HEK293T (cell line): ENCODE measurements around the gene ITGB6.
A peak's percentile ranks its signal among the peaks of the same experiment; 100 is the strongest.

ENCODE experiments used
- CTCF ChIA-PET: fragments of 350-600 bp; formaldehyde crosslinking; extraction: SDS; loops from one replicate; lab custom pipeline; 2021; ENCODE audit warnings: antibody characterized with exemption, inconsistent platforms; lab: Yijun Ruan, JAX
- POLR2A ChIA-PET: fragments of 350-600 bp; formaldehyde crosslinking; extraction: SDS; loops from one replicate; lab custom pipeline; 2020; ENCODE audit warnings: antibody characterized with exemption, inconsistent platforms; lab: Yijun Ruan, JAX
- DNase-seq: peaks from one replicate; pipeline ENCODE4 v3.0.0; 2012; ENCODE audit warnings: mixed read lengths; ENCODE audit errors: extremely low spot score
- ARNT ChIP-seq: fragments of 450-650 bp; IDR thresholded peaks from 2 replicates; pipeline ENCODE4 v1.6.1; 2017; ENCODE audit warnings: mild to moderate bottlenecking
- BHLHE40 ChIP-seq: fragments of 450-650 bp; IDR thresholded peaks from 2 replicates; pipeline ENCODE4 v1.6.1; 2016; ENCODE audit warnings: mild to moderate bottlenecking, moderate library complexity, borderline replicate concordance
- CTBP1 ChIP-seq: fragments of 450-650 bp; IDR thresholded peaks from 2 replicates; pipeline ENCODE4 v1.6.1; 2016; ENCODE audit warnings: borderline replicate concordance
- ELF4 ChIP-seq: fragments of 450-650 bp; IDR thresholded peaks from 2 replicates; pipeline ENCODE4 v1.6.1; 2017; ENCODE audit warnings: antibody characterized with exemption
- FOXA1 ChIP-seq: fragments of 450-650 bp; IDR thresholded peaks from 2 replicates; pipeline ENCODE4 v1.6.1; 2016; ENCODE audit warnings: mild to moderate bottlenecking
- FOXK2 ChIP-seq: fragments of 450-650 bp; IDR thresholded peaks from 2 replicates; pipeline ENCODE4 v1.6.1; 2016; ENCODE audit warnings: mild to moderate bottlenecking
- FOXM1 ChIP-seq: fragments of 450-650 bp; IDR thresholded peaks from 2 replicates; pipeline ENCODE4 v1.6.1; 2017; ENCODE audit warnings: mild to moderate bottlenecking, borderline replicate concordance
- HDGF ChIP-seq: fragments of 450-650 bp; IDR thresholded peaks from 2 replicates; pipeline ENCODE4 v1.6.1; 2017; ENCODE audit warnings: antibody characterized with exemption, borderline replicate concordance
- L3MBTL2 ChIP-seq: fragments of 450-650 bp; conservative IDR thresholded peaks from 2 replicates; pipeline ENCODE4 v1.6.1; 2016; ENCODE audit warnings: mild to moderate bottlenecking
- LEF1 ChIP-seq: fragments of 450-650 bp; IDR thresholded peaks from 2 replicates; pipeline ENCODE4 v1.6.1; 2017; ENCODE audit warnings: mild to moderate bottlenecking, borderline replicate concordance
- NFRKB ChIP-seq: fragments of 450-650 bp; IDR thresholded peaks from 2 replicates; pipeline ENCODE4 v1.6.1; 2016; ENCODE audit warnings: mild to moderate bottlenecking, moderate library complexity
- SP1 ChIP-seq: fragments of 450-650 bp; IDR thresholded peaks from 2 replicates; pipeline ENCODE4 v1.6.1; 2017
- SUZ12 ChIP-seq: fragments of 450-650 bp; IDR thresholded peaks from 2 replicates; pipeline ENCODE4 v1.6.1; 2016; ENCODE audit warnings: mild to moderate bottlenecking
- TARDBP ChIP-seq: fragments of 450-650 bp; IDR thresholded peaks from 2 replicates; pipeline ENCODE4 v1.6.1; 2016
- ZNF384 ChIP-seq: fragments of 450-650 bp; IDR thresholded peaks from 2 replicates; pipeline ENCODE4 v1.6.1; 2016
- TF ChIP-seq, protein P1 (sequence below): fragments of 450-650 bp; IDR thresholded peaks from 2 replicates; pipeline ENCODE4 v1.6.1; 2016

Gene ITGB6

DNA sequence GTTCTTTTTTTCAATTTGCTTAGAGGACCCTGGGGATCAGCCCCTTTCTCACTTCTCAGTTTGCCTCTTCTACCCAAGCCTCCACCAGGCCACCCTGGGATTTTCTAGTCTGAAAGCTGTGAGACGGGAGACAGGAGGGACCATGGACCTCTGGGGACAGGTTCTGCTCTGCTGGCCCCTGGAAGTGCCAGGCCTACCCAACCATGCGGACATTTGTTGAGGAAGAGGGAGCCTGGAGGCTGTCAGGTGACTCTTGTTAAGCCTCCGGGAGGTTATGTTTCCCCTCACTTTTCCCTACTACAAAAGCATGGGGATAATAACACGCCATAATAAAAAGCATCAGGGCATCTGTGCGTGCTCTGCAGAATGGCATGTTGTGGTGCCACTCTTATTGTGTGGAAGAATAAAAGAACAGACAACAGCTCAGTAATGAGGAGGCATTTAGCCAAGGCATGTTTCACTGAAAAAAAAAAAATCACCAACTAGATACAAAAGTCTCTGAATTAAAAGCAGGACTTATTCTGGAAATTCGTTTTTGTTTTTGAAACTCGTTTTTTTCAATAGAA, 89.3 kb downstream of the ITGB6 start:
- no peak for DNase-seq
- ChIA-PET CTCF (interaction anchor here (0.5 to 1.3 kb wide), 6 partner anchors 19 to 883 kb away, joined by 3 to 5 read pairs (median 3); no protein-coding TSS in a partner anchor), POLR2A (no interaction called here)
- TF ChIP-seq LEF1, result no peak
- TF ChIP-seq FOXM1, result no peak
- TF ChIP-seq TARDBP, result no peak
- TF ChIP-seq FOXA1, result no peak
- TF ChIP-seq SUZ12, result no peak
- no peak for TF ChIP-seq HDGF
- TF ChIP-seq ZNF384, result no peak
- TF ChIP-seq, protein P1, sequence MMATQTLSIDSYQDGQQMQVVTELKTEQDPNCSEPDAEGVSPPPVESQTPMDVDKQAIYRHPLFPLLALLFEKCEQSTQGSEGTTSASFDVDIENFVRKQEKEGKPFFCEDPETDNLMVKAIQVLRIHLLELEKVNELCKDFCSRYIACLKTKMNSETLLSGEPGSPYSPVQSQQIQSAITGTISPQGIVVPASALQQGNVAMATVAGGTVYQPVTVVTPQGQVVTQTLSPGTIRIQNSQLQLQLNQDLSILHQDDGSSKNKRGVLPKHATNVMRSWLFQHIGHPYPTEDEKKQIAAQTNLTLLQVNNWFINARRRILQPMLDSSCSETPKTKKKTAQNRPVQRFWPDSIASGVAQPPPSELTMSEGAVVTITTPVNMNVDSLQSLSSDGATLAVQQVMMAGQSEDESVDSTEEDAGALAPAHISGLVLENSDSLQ, result no peak
- TF ChIP-seq L3MBTL2, result no peak
- TF ChIP-seq SP1, result no peak
- no peak for TF ChIP-seq ELF4
- TF ChIP-seq BHLHE40, result no peak
- TF ChIP-seq ARNT, result no peak
- TF ChIP-seq CTBP1, result no peak
- no peak for TF ChIP-seq FOXK2
- TF ChIP-seq NFRKB, result no peak

DNA sequence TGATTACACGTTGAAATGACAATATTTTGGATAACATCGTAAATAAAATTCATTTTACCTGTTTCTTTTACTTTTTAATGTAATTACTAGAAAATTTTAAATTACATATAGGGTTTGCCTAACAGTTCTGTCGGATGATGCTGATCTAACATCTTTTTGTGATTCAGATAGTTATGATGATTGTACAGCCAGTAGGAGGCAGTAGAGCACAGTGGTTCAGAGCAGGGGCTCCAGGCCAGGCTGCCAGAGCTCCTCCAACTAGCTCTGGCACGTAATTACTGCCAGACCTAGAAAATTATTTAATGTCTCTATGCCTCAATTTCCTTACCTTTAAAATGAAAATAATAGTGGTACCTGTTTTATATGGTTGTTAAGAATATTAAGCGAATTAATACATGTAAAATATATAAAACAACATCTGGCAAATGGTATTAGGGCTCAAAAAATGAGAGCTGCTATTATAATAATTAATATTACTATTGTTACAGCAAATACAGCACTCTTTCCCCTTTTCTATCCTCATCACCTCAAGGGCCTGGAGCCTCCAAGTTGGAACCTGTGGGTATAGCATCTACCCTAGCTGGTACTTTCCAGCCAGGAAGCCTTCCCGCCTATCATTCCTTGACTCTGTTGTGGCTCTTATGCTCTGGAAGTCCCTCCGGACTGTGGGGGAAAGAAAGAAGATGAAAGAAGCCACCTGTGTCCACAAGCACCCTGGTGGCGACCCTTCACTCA, 90.0 kb downstream of the ITGB6 start:
- CTCF ChIA-PET, result interaction anchor here (0.5 to 1.3 kb wide), 7 partner anchors 19 to 883 kb away, joined by 3 to 5 read pairs (median 3); no protein-coding TSS in a partner anchor
- POLR2A ChIA-PET, result no interaction called here
- TF ChIP-seq FOXM1, result no peak
- TF ChIP-seq CTBP1, result no peak
- TF ChIP-seq BHLHE40, result no peak
- TF ChIP-seq LEF1, result no peak
- TF ChIP-seq L3MBTL2, result no peak
- no peak for TF ChIP-seq ELF4
- no peak for TF ChIP-seq ARNT
- no peak for TF ChIP-seq TARDBP
- TF ChIP-seq SUZ12, result no peak
- peak; percentile 72 for DNase-seq

DNA sequence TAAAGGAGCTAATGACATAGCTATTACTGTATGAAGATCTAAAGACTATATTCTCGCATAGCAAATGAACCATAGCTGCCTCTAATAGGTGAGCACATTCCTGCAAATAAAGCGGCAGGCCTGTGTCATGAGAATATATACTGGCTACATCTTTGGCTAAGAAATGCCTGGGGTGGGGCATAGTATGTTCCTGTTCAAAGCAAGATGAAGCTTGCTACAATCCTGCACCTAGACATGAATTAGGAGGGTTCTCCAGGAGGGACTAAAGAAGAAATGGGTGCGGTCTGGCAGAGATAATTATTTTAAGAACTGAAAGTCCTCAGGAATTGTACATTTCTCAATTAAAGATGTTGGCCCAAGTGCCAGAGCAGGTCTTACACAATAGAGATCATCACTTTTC, 90.8 kb downstream of the ITGB6 start:
- ChIA-PET CTCF (interaction anchor here (0.6 to 1.3 kb wide), 4 partner anchors 18 to 884 kb away, joined by 3 to 4 read pairs (median 3); no protein-coding TSS in a partner anchor), POLR2A (no interaction called here)
- TF ChIP-seq ELF4 (no peak), BHLHE40 (no peak), SUZ12 (no peak), ZNF384 (no peak), L3MBTL2 (no peak), FOXA1 (no peak), FOXM1 (no peak), FOXK2 (no peak), HDGF (no peak)
- TF ChIP-seq, protein P1, result no peak
- DNase-seq, result no peak

DNA sequence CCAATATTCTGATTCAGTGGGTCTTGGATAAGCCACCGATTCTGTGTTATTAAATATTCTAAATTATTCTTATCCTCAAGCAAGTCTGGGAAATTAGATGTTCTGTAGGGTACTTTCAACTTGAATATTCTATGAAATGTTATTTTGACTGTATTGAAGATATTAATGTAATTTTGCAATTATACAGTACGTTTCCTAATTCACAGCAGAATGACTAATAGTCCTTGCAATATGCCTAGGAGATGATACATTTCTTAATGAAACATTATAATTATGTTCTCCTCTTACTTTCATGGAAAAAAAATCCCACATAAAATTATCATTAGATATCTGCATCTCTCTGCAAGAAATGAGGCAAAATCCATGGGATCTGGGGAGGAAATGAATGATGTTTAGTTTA, 91.4 kb downstream of the ITGB6 start:
- no peak for TF ChIP-seq CTBP1
- TF ChIP-seq, protein P1, result no peak
- no peak for TF ChIP-seq FOXK2
- TF ChIP-seq HDGF, result no peak
- TF ChIP-seq TARDBP, result no peak
- no peak for TF ChIP-seq NFRKB
- no peak for TF ChIP-seq LEF1
- TF ChIP-seq ZNF384, result no peak
- no peak for TF ChIP-seq ARNT
- no peak for TF ChIP-seq SUZ12
- TF ChIP-seq FOXM1, result no peak
- TF ChIP-seq ELF4, result no peak
- TF ChIP-seq FOXA1, result no peak
- no peak for TF ChIP-seq BHLHE40
- TF ChIP-seq L3MBTL2, result no peak
- POLR2A ChIA-PET, result no interaction called here
- no peak for DNase-seq
- CTCF ChIA-PET, result no interaction called here

DNA sequence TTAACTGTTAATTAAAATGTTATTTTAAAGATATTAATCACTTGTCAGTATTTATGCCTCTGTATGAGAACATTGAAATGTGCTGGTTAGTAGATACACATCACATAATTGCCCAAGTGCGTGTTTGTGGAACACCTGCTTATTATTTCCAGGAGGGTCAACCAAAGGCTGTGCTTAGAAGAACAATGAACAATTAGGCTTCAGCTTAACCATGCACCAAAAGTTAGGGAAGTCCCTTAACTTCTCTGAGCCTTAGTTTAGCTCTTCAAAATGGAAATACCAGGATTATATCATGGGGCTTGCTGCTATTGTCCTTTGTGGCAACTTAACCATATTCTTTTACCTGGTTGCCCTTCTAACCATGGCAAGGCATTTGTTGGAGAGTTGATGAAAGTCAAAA, 94.7 kb downstream of the ITGB6 start:
- TF ChIP-seq L3MBTL2 (no peak), ELF4 (no peak), HDGF (no peak), SUZ12 (no peak), ZNF384 (no peak), FOXM1 (no peak), CTBP1 (no peak), ARNT (no peak), NFRKB (no peak)
- TF ChIP-seq, protein P1, result no peak
- no peak for DNase-seq
- ChIA-PET POLR2A (no interaction called here), CTCF (no interaction called here)
